Neutrophil (primary cell): ENCODE results near the gene PRDM1.

Experiments
- H3K27ac ChIP-seq: fragments of 200-600 bp; sonication (generic); 2 replicates; pipeline ENCODE4 v1.5.1; 2016; ENCODE audit warnings: mild to moderate bottlenecking, moderate library complexity
- H3K27me3 ChIP-seq: fragments of 200-600 bp; sonication (generic); 2 replicates; pipeline ENCODE4 v1.6.0; 2016; ENCODE audit warnings: mild to moderate bottlenecking
- H3K36me3 ChIP-seq: fragments of 200-600 bp; sonication (generic); 2 replicates; pipeline ENCODE4 v1.5.1; 2017
- H3K4me1 ChIP-seq, 2 experiments: fragments of 200-600 bp in 1 of 2; sonication (generic) in 1 of 2; 1 replicate in 1 of 2; 2 replicates in 1 of 2; pipeline versions ENCODE4 v1.5.1 to v1.6.1; 2013 to 2016; ENCODE audit warnings: low read depth in 1 of 2, low read length in 1 of 2, mild to moderate bottlenecking in 1 of 2, moderate library complexity in 1 of 2; ENCODE audit not compliant: control insufficient read depth in 1 of 2, insufficient read depth in 1 of 2
- H3K4me3 ChIP-seq, 2 experiments: fragments of 200-600 bp in 1 of 2; sonication (generic) in 1 of 2; 1 replicate in 1 of 2; 2 replicates in 1 of 2; pipeline ENCODE4 v1.5.1; 2013 to 2016; ENCODE audit warnings: low read depth in 1 of 2, low read length in 1 of 2, mild to moderate bottlenecking in 1 of 2, moderate library complexity in 1 of 2
- H3K9me3 ChIP-seq: fragments of 200-600 bp; sonication (generic); 2 replicates; pipeline ENCODE4 v1.5.1; 2016
- CTCF ChIP-seq: fragments of 200-600 bp; sonication (generic); IDR thresholded peaks from 2 replicates; pipeline ENCODE4 v1.5.1; 2016; ENCODE audit warnings: antibody characterized with exemption

Gene PRDM1

GRCh38 chr6:106087548-106088325 is 1.6 kb downstream of the PRDM1 start:
- H3K27me3 ChIP-seq: no peaks in the 10 kb centered on the region
- no peaks in the 10 kb centered on the region for H3K9me3 ChIP-seq
- H3K4me1 ChIP-seq: peaks cover 49 to 51% of the 10 kb centered on the region in 2 experiments
- peak overlapping the region; percentile 90 for H3K27ac ChIP-seq
- no peak for TF ChIP-seq CTCF
- H3K36me3 ChIP-seq: peaks cover 10% of the 10 kb centered on the region
- peak overlapping the region; percentile 75 to 76 for H3K4me3 ChIP-seq

GRCh38 chr6:106090001-106090400 is 3.9 kb downstream of the PRDM1 start:
- H3K27ac ChIP-seq: peak overlapping the region; percentile 1
- peaks cover 10% of the 10 kb centered on the region for H3K36me3 ChIP-seq
- H3K4me3 ChIP-seq: peak overlapping the region in 1 of 2 experiments; percentile 6
- H3K27me3 ChIP-seq: no peaks in the 10 kb centered on the region
- H3K9me3 ChIP-seq: no peaks in the 10 kb centered on the region
- TF ChIP-seq CTCF: no peak
- peaks cover 40 to 42% of the 10 kb centered on the region in 2 experiments for H3K4me1 ChIP-seq

- Histone ChIP-seq H3K4me1 (peaks cover 34 to 35% of the 10 kb centered on the region in 2 experiments), H3K9me3 (no peaks in the 10 kb centered on the region), H3K4me3 (no peak overlapping the region), H3K36me3 (peaks cover 14% of the 10 kb centered on the region), H3K27me3 (no peaks in the 10 kb centered on the region), H3K27ac (no peak overlapping the region)
- TF ChIP-seq CTCF: no peak
Observed at GRCh38 chr6:106092279-106092678, 6.1 kb downstream of the PRDM1 start.

GRCh38 chr6:106094261-106094963 is 8.3 kb downstream of the PRDM1 start:
- H3K4me3 ChIP-seq: no peak overlapping the region
- H3K27me3 ChIP-seq: no peaks in the 10 kb centered on the region
- peaks cover 6% of the 10 kb centered on the region for H3K36me3 ChIP-seq
- H3K27ac ChIP-seq: no peak overlapping the region
- no peaks in the 10 kb centered on the region for H3K9me3 ChIP-seq
- TF ChIP-seq CTCF: no peak
- peaks cover 38 to 42% of the 10 kb centered on the region in 2 experiments for H3K4me1 ChIP-seq

GRCh38 chr6:106094964-106095335 is 8.8 kb downstream of the PRDM1 start:
- H3K36me3 ChIP-seq: peaks cover 11% of the 10 kb centered on the region
- peaks cover 37 to 38% of the 10 kb centered on the region in 2 experiments for H3K4me1 ChIP-seq
- TF ChIP-seq CTCF: no peak
- H3K27me3 ChIP-seq: no peaks in the 10 kb centered on the region
- H3K9me3 ChIP-seq: no peaks in the 10 kb centered on the region
- no peak overlapping the region for H3K27ac ChIP-seq
- no peak overlapping the region for H3K4me3 ChIP-seq
